Lung (tissue), 14 donors: Measurements from ENCODE around the gene HNRNPCL1. TPM values are rescaled to one million over a fixed set of nuclear protein-coding genes. Genes with fewer than 3 reads are reported as not detected.
"Not testable (repeated sequence)": the region's sequence is repeated elsewhere in the genome, so short reads cannot be mapped to it uniquely, and the experiment has no call there.

Experiments
- ATAC-seq: fragments of 200-7000 bp; cut with Tn5 transposase; one replicate; pipeline ENCODE4 v1.9.1; 2020; ENCODE audit warnings: moderate number of reproducible peaks; ENCODE audit not compliant: insufficient read depth, low FRiP score
- DNase-seq, 3 donors: peaks; one replicate each; pipeline ENCODE4 v3.0.0-alpha.2; 2013 to 2017
- H3K27ac ChIP-seq, 2 donors: one replicate each; pipeline ENCODE4 v1.5.1; 2013; ENCODE audit warnings: mild to moderate bottlenecking in 2 of 2, moderate library complexity in 2 of 2, control low read depth in 1 of 2, inconsistent platforms in 1 of 2, low read depth in 1 of 2, low read length in 1 of 2
- H3K27me3 ChIP-seq, 3 donors: one replicate each; pipeline ENCODE4 v1.5.1; 2013; ENCODE audit warnings: low read length in 2 of 3; ENCODE audit not compliant: control insufficient read depth in 3 of 3, insufficient read depth in 3 of 3
- H3K36me3 ChIP-seq, 4 donors: one replicate each; pipeline ENCODE4 v1.5.1; 2013; ENCODE audit warnings: low read length in 4 of 4, mild to moderate bottlenecking in 1 of 4, moderate library complexity in 1 of 4; ENCODE audit not compliant: control insufficient read depth in 4 of 4, insufficient read depth in 4 of 4
- H3K4me1 ChIP-seq, 5 donors: one replicate each; pipeline ENCODE4 v1.5.1; 2013; ENCODE audit warnings: low read length in 5 of 5, mild to moderate bottlenecking in 2 of 5, moderate library complexity in 1 of 5; ENCODE audit not compliant: control insufficient read depth in 5 of 5, insufficient read depth in 5 of 5
- H3K4me3 ChIP-seq: one replicate; pipeline ENCODE4 v1.5.1; 2013; ENCODE audit warnings: mild to moderate bottlenecking, control low read depth, moderate library complexity
- H3K9ac ChIP-seq, 2 donors: one replicate each; pipeline ENCODE4 v1.5.1; 2013; ENCODE audit warnings: low read length in 2 of 2, control low read depth in 1 of 2; ENCODE audit not compliant: insufficient read depth in 1 of 2
- H3K9me3 ChIP-seq, 4 donors: one replicate each; pipeline ENCODE4 v1.5.1; 2013; ENCODE audit warnings: low read length in 3 of 4, mild to moderate bottlenecking in 1 of 4, moderate library complexity in 1 of 4; ENCODE audit not compliant: control insufficient read depth in 4 of 4, insufficient read depth in 3 of 4
- WGBS, 2 donors: extraction: QIAGEN DNeasy Blood & Tissue Kit; methylation state at CpG; one replicate each; pipeline ENCODE4 v1.1.7; 2013; 5-methylcytosine and 5-hydroxymethylcytosine counted together
- long read RNA-seq, 5 donors: transcript quantifications; one replicate each; lab custom pipeline, GENCODE V29; 2026
- polyA plus RNA-seq, 2 donors: library from polyadenylated mRNA; stranded (reverse); fragments of 200-250 nt; gene quantifications; one replicate each; pipeline ENCODE4 v1.2.1, GENCODE V29; 2013
- total RNA-seq, 2 donors: library from RNA; depleted of rRNA in 1 of 2; stranded (reverse); fragments of >200 nt in 1 of 2; gene quantifications; one replicate each; pipeline ENCODE4 v1.2.1, GENCODE V29; 2014 to 2021
- donor health status: Bipolar disorder and iron deficiency.
- donor health status: healthy.
- donor health status: DM: yes; HTN: yes; CAD: no.

The HNRNPCL1 gene
- total RNA-seq (not detected), polyA plus RNA-seq (not detected)
- long read RNA-seq, donor 1 = 0 reads
- long read RNA-seq, donor 2 = 0 reads
- long read RNA-seq, donor 3 = 0 reads
- long read RNA-seq, donor 4 = 0 reads
- long read RNA-seq, donor 5 = 0 reads

DNA sequence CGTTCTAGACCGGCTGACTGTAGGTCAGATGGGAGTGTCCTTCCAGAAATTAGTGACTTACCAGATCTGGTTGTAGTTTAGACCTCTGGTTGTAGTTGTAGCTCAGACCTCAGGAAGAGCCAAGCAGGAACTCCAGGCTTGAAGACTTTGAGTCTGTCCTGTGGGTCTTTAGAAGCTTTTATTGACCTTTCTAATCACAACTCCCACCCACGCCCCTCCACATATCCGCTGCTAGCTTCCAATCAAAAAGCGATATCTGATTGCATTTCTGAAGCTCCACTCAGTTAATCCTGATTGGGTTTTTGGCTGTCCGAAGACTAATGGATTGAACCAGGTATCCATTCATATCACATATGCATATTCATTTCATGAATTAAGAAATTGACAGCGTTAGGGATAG, at the start of gene HNRNPCL1:
TSS of gene HNRNPCL1 (minus strand) at position 101 of the 400 bp plus-strand sequence. CDS start 431 bp downstream, outside the sequence.
- 90% methylated on average over 7 of the region's 7 CpGs for WGBS, 2 donors
- H3K9ac ChIP-seq, H3K36me3 ChIP-seq, H3K4me3 ChIP-seq, H3K4me1 ChIP-seq, H3K27ac ChIP-seq, H3K9me3 ChIP-seq, ATAC-seq, DNase-seq, H3K27me3 ChIP-seq: not testable (repeated sequence)

DNA sequence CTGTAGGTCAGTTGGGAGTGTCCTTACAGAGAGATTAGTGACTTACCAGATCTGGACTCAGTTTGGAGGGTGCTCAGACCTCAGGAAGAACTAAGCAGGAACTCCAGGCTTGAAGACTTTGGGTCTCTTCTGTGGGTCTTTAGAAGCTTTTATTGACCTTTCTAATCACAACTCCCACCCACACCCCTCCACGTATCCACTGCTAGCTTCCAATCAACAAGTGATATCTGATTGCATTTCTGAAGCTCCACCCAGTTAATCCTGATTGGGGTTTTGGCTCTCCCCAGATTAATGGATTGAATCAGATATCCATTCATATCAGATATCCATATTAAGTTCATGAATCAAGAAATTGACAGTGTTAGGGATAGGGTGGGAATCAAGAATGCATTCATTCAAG, 49.6 kb upstream of the HNRNPCL1 start, which contains the start of gene PRAMEF10:
TSS of gene PRAMEF10 (minus strand) at position 101 of the 400 bp plus-strand sequence. CDS start 2,423 bp downstream, outside the sequence.
- H3K9me3 ChIP-seq, H3K9ac ChIP-seq, H3K27me3 ChIP-seq, H3K4me3 ChIP-seq, DNase-seq, ATAC-seq, H3K27ac ChIP-seq, H3K36me3 ChIP-seq, H3K4me1 ChIP-seq: not testable (repeated sequence)
- no CpG with 5 or more reads among the region's 1 CpG for WGBS, 2 donors

DNA sequence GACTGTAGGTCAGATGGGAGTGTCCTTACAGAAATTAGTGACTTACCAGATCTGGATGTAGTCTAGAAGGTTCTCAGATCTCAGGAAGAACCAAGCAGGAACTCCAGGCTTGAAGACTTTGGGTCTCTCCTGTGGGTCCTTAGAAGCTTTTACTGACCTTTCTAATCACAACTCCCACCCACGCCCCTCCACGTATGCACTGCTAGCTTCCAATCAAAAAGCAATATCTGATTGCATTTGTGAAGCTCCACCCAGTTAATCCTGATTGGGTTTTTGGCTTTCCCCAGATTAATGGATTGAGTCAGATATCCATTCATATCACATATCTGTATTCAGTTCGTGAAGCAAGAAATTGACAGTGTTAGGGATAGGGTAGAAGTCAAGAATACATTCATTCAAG, 37.6 kb upstream of the HNRNPCL1 start, which contains the start of gene PRAMEF4:
TSS of gene PRAMEF4 (minus strand) at position 101 of the 400 bp plus-strand sequence. CDS start 2,807 bp downstream, outside the sequence.
- H3K9ac ChIP-seq, H3K27ac ChIP-seq, H3K4me1 ChIP-seq, H3K9me3 ChIP-seq, H3K36me3 ChIP-seq, H3K27me3 ChIP-seq, DNase-seq, ATAC-seq, H3K4me3 ChIP-seq: not testable (repeated sequence)
- 57 to 87% methylated on average over 3 of the region's 3 CpGs for WGBS, 2 donors

DNA sequence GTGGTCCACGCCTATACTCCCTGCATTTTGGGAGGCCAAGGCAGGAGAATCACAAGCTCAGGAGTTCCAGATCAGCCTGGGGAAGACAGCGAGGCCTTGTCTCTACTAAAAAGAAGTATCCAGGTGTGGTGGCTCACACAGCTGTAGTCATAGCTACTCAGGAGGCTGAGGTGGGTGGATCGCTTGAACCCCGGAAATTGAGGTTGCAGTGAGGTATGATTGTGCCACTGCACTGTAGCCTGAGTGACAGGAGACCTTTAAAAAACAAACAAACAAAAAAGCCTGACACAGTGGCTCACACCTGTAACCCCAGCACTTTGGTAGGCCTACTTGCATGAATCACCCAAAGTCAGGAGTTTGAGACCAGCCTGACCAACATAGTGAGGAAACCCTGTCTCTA, 29.9 kb upstream of the HNRNPCL1 start:
- not testable (repeated sequence) for H3K27me3 ChIP-seq, H3K9ac ChIP-seq, H3K36me3 ChIP-seq, ATAC-seq, H3K4me3 ChIP-seq, H3K4me1 ChIP-seq, H3K9me3 ChIP-seq, H3K27ac ChIP-seq, DNase-seq
- WGBS, 2 donors = 78 to 82% methylated on average over 3 of the region's 4 CpGs

DNA sequence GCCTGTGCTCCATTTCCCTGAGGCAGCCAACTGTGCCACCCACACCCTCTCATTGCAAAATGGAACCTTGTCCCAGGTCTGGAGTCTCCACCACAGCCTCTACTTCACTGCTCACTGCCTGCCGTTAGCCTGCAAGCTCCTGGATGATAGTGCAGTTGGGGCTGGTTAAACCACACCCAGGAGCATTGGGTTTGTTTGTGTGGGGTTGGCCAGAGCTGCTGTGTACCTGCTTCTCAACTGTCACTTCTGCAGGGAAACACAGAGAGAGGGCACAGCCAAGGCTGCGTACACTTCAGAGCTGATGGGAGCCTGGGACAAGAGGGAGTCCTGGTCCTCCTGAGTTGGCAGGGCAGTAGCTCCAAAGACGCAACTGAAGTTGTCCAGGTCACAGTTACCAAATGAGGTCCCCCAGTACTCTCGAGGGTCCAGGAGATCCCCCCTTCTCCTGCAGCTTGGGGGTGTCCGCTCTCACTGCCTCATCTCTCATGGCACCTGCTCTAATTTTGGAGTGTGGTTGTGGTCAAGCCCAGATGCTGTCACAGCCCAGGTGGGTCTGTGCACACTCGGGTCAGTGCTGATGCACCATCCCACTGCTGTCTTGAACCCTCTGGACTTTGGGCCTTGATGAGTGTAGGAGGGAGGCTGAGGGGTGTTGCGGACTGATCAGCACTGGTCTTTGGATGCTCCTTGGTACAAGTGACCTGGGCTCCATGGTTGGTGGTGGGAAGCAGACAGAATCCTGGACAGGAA, 14.8 kb upstream of the HNRNPCL1 start:
- not testable (repeated sequence) for H3K36me3 ChIP-seq, H3K27me3 ChIP-seq, H3K4me3 ChIP-seq, H3K27ac ChIP-seq, H3K9ac ChIP-seq, ATAC-seq, DNase-seq, H3K4me1 ChIP-seq, H3K9me3 ChIP-seq
- WGBS, 2 donors = 84 to 85% methylated on average over 3 to 5 of the region's 7 CpGs

DNA sequence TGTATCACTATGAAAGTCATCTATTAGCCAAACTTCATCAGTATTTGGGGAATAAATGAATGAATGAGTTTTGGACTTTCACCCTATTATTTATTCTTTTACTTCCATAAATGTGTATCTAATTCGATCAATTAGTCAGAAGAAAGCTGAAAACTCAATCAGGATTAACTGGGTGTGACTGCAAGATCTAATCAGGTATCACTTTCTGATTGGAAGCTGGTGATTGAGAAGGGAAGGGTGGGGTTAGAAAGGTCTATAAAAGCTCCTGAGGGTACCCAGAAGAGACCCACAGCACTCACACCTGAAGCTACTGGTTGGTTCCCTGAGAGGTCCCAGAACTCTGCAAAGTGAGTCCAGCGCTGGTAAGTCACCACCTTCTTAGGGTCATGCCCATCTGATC, 8.3 kb upstream of the HNRNPCL1 start, which contains the start of gene PRAMEF2:
TSS of gene PRAMEF2 (plus strand) at position 301 of the 400 bp plus-strand sequence. CDS start 1,924 bp downstream, outside the sequence.
- H3K9me3 ChIP-seq = not testable (repeated sequence)

More for the DNA sequence above, 8.3 kb upstream of the HNRNPCL1 start, which contains the start of gene PRAMEF2:
- not testable (repeated sequence) for DNase-seq, H3K4me3 ChIP-seq, H3K27me3 ChIP-seq, H3K27ac ChIP-seq, H3K9ac ChIP-seq, H3K36me3 ChIP-seq, H3K4me1 ChIP-seq, ATAC-seq
- WGBS, 2 donors = 75 to 83% methylated on average over 2 of the region's 2 CpGs
